ENCODE measurements around the gene CAMSAP3. TPM values are rescaled to one million over a fixed set of nuclear protein-coding genes. Genes with fewer than 3 reads are reported as not detected.

The CAMSAP3 gene
- total and polyA plus RNA-seq, 10 of the 15 experiments (the other 5 are each of a cell fraction or from before 2014, with no cell fraction given), result 0.03 to 6.3 (median 0.72) TPM

DNA sequence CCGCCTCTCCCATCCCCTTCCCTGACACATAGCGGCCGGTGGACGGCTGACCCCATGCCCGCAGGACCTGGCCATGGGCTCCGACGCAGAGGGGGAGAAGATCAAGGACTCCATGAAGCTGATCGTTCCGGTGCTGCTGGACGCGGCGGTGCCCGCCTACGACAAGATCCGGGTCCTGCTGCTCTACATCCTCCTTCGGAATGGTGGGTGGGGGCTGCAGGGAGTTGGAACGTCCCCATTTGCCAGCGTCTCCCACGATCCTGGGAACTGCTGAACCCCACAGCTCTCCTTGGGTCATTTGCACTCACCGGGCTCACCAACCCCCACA lies 48.9 kb downstream of the CAMSAP3 start (continued):
- TF ChIP-seq, protein P1, sequence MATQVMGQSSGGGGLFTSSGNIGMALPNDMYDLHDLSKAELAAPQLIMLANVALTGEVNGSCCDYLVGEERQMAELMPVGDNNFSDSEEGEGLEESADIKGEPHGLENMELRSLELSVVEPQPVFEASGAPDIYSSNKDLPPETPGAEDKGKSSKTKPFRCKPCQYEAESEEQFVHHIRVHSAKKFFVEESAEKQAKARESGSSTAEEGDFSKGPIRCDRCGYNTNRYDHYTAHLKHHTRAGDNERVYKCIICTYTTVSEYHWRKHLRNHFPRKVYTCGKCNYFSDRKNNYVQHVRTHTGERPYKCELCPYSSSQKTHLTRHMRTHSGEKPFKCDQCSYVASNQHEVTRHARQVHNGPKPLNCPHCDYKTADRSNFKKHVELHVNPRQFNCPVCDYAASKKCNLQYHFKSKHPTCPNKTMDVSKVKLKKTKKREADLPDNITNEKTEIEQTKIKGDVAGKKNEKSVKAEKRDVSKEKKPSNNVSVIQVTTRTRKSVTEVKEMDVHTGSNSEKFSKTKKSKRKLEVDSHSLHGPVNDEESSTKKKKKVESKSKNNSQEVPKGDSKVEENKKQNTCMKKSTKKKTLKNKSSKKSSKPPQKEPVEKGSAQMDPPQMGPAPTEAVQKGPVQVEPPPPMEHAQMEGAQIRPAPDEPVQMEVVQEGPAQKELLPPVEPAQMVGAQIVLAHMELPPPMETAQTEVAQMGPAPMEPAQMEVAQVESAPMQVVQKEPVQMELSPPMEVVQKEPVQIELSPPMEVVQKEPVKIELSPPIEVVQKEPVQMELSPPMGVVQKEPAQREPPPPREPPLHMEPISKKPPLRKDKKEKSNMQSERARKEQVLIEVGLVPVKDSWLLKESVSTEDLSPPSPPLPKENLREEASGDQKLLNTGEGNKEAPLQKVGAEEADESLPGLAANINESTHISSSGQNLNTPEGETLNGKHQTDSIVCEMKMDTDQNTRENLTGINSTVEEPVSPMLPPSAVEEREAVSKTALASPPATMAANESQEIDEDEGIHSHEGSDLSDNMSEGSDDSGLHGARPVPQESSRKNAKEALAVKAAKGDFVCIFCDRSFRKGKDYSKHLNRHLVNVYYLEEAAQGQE (IDR thresholded peaks at IDR 0.05; ENCODE audit: low read depth, low read length), result no peak
- TF ChIP-seq JUND (IDR thresholded peaks at IDR 0.05; ENCODE audit: low read depth, low read length), result no peak
- TF ChIP-seq CBFB (IDR thresholded peaks at IDR 0.05; ENCODE audit: low read depth), result no peak
- TF ChIP-seq SPI1 (IDR thresholded peaks at IDR 0.05; ENCODE audit: borderline replicate concordance, insufficient read depth, low read depth, low read length), result no peak
- TF ChIP-seq EGR1 (IDR thresholded peaks at IDR 0.05; ENCODE audit: borderline replicate concordance in 1 of 2, low read depth in 2 of 2, low read length in 2 of 2), result no peak
- no peak for TF ChIP-seq HDAC6 (IDR thresholded peaks at IDR 0.05; ENCODE audit: unreplicated experiment)

DNA sequence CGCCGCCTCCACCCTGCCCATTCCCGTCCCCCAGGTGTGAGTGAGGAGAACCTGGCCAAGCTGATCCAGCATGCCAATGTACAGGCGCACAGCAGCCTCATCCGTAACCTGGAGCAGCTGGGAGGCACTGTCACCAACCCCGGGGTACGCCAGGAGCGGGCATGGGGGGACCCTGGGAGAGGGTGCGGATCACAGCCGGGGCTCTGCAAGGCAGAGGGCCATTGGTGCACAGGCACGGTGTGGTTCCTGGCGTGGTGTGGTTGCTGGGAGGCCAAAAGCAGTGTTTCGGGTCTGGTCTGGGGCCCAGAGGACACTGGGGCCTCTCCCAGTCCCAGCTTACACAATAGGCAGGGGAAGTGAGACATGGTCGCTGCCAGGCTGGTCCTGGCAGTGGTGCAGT lies 49.5 kb downstream of the CAMSAP3 start:
- Histone ChIP-seq H4K20me1 (ENCODE audit: control insufficient read depth, insufficient read depth) (no peaks in the 10 kb centered on the region), H3K27me3 (replicated peaks in 1 of 2; ENCODE audit: control insufficient read depth in 2 of 2, insufficient read depth in 2 of 2, low read length in 1 of 2) (no peaks in the 10 kb centered on the region), H3K4me3 (no peak overlapping the region), H3K9ac (ENCODE audit: control insufficient read depth, insufficient read depth, low read length) (no peak overlapping the region), H3K27ac (ENCODE audit: control insufficient read depth, insufficient read depth) (no peak overlapping the region), H2AFZ (ENCODE audit: control insufficient read depth, low read depth, low read length) (no peak overlapping the region), H3K9me3 (replicated peaks; ENCODE audit: control insufficient read depth, insufficient read depth, low read length) (no peaks in the 10 kb centered on the region; the same call in 2 of the 3 replicates), H3K4me2 (ENCODE audit: control insufficient read depth, insufficient read depth) (no peak overlapping the region), H3K79me2 (ENCODE audit: control insufficient read depth, insufficient read depth, low read length) (no peaks in the 10 kb centered on the region), H3K4me1 (ENCODE audit: control insufficient read depth, insufficient read depth, low read length) (peaks cover 3% of the 10 kb centered on the region), H3K36me3 (ENCODE audit: control insufficient read depth in 2 of 2, insufficient read depth in 2 of 2, low read length in 1 of 2) (peaks cover 0 to 2% of the 10 kb centered on the region in 2 experiments; a peak in 3 of 4 replicates)
- RAD21 ChIA-PET (ENCODE audit: unreplicated experiment), result no interaction called here
- 90% methylated on average over 14 of the region's 14 CpGs for WGBS (ENCODE audit: insufficient coverage, insufficient replicate concordance, low lambda C conversion rate, missing lambda C conversion rate)
- DNase-seq (ENCODE audit: low read depth, low spot score) (no peak), FAIRE-seq (no peak), ATAC-seq (peak; percentile 23; the same call in 1 of the 3 replicates)
- intact Hi-C loops (cut with micrococcal nuclease; ENCODE audit: unreplicated experiment), result no loop called here
- no TSS peak for BruUV-seq (replicated peaks)
- SMC1A ChIA-PET (ENCODE audit: uncharacterized antibody, unreplicated experiment), result no interaction called here
- POLR2A ChIA-PET, result no interaction called here
- in situ Hi-C loops (cut with MboI), result no loop called here
- TF ChIP-seq EZH2 (IDR thresholded peaks at IDR 0.05; ENCODE audit: borderline replicate concordance, control insufficient read depth, low read depth, low read length) (no peak), RAD21 (IDR thresholded peaks at IDR 0.05; ENCODE audit: insufficient read depth, low read depth, low read length) (no peak), MEF2A (IDR thresholded peaks at IDR 0.05; ENCODE audit: insufficient read depth, low read depth, low read length) (no peak), CHD4 (IDR thresholded peaks at IDR 0.05) (no peak), HDGF (IDR thresholded peaks at IDR 0.05) (no peak), ZNF24 (IDR thresholded peaks at IDR 0.05) (no peak), HDAC6 (IDR thresholded peaks at IDR 0.05; ENCODE audit: unreplicated experiment) (no peak), SIX5 (IDR thresholded peaks at IDR 0.05; ENCODE audit: low read depth, low read length, severe bottlenecking) (no peak), GATAD2B (conservative IDR thresholded peaks at IDR 0.05; ENCODE audit: low read depth) (no peak), ZNF384 (IDR thresholded peaks at IDR 0.05; ENCODE audit: borderline replicate concordance, low read depth, low read length) (no peak), YBX1 (IDR thresholded peaks at IDR 0.05) (no peak), MTA3 (IDR thresholded peaks at IDR 0.05; ENCODE audit: borderline replicate concordance, low read length) (no peak)
- CTCF ChIA-PET, result no interaction called here
